ENCODE results near the gene MRAS. TPM values are rescaled to one million over a fixed set of nuclear protein-coding genes. Genes with fewer than 3 reads are reported as not detected.
A peak's percentile ranks its signal among the peaks of the same experiment; 100 is the strongest.

Gene MRAS
- total and polyA plus RNA-seq, 2 experiments from 2014 or later, result 16.5 to 17.9 TPM

GRCh38 chr3:138381950-138382715 is 33.8 kb downstream of the MRAS start:
- peaks cover 3% of the 10 kb centered on the region for H3K4me1 ChIP-seq (ENCODE audit: insufficient read depth)
- no peaks in the 10 kb centered on the region for H3K9me3 ChIP-seq (ENCODE audit: low read depth)
- 93% methylated on average over 3 of the region's 3 CpGs for WGBS (ENCODE audit: low lambda C conversion rate, missing lambda C conversion rate)
- H3K9me2 ChIP-seq (replicated peaks; ENCODE audit: insufficient read depth), result no peaks in the 10 kb centered on the region
- TF ChIP-seq EZH2phosphoT487 (IDR thresholded peaks at IDR 0.05; ENCODE audit: low read depth, severe bottlenecking, unreplicated experiment) (no peak), EZH2 (IDR thresholded peaks at IDR 0.05; ENCODE audit: borderline replicate concordance) (no peak)
- TF ChIP-seq, protein P1, sequence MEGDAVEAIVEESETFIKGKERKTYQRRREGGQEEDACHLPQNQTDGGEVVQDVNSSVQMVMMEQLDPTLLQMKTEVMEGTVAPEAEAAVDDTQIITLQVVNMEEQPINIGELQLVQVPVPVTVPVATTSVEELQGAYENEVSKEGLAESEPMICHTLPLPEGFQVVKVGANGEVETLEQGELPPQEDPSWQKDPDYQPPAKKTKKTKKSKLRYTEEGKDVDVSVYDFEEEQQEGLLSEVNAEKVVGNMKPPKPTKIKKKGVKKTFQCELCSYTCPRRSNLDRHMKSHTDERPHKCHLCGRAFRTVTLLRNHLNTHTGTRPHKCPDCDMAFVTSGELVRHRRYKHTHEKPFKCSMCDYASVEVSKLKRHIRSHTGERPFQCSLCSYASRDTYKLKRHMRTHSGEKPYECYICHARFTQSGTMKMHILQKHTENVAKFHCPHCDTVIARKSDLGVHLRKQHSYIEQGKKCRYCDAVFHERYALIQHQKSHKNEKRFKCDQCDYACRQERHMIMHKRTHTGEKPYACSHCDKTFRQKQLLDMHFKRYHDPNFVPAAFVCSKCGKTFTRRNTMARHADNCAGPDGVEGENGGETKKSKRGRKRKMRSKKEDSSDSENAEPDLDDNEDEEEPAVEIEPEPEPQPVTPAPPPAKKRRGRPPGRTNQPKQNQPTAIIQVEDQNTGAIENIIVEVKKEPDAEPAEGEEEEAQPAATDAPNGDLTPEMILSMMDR (IDR thresholded peaks at IDR 0.05; ENCODE audit: poor library complexity), result no peak
- no peak overlapping the region for H3K4me3 ChIP-seq
- peak overlapping the region; percentile 34 for H3K27ac ChIP-seq
- H3K79me2 ChIP-seq, result no peaks in the 10 kb centered on the region
- no peaks in the 10 kb centered on the region for H3K27me3 ChIP-seq
- DNase-seq (ENCODE audit: low spot score), result peak; percentile 56
- H3K4me2 ChIP-seq, result no peak overlapping the region
- H2AFZ ChIP-seq, result no peak overlapping the region
- H4K20me1 ChIP-seq (ENCODE audit: insufficient read depth, poor library complexity, severe bottlenecking), result no peaks in the 10 kb centered on the region
- no peaks in the 10 kb centered on the region for H3K36me3 ChIP-seq (replicated peaks; ENCODE audit: insufficient read depth, low read depth)

DNA sequence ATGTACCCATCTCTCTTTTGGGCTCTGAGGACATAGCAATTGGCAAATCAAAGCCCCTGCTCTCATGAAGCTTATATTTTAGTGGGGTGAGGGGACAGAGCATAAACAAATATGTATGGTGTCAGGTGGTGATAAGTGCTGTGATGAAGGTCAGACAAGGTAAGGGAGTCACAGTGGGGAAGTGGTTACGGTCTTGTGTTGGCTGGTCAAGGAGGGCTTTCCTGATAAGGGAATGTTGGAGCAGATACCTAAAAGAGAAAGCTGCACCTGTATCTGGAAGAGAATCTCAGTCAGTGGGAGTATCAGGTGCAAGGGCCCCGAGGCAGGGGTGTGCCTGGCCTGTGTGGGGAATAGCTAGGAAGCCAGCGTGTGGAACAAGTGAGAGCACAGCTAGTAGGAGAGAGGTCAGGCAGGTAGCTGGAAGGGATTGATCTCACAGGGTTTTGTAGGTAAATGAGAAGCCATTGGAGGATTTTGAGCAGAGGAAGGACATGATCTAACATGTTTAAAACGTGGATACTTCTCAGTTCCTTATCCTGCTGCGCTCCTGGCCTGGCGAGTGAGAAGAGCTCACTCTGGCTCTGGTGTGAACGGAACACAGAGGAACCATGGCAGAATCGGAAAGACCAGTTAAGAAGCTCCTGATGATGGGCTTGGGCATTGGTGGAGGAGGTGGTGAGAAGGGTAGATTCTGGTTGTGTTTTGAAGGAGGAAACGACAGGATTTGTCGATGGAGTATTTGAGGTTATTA is 35.5 kb downstream of the MRAS start:
- Histone ChIP-seq H4K20me1 (ENCODE audit: insufficient read depth, poor library complexity, severe bottlenecking) (no peaks in the 10 kb centered on the region), H3K27ac (no peak overlapping the region), H3K36me3 (replicated peaks; ENCODE audit: insufficient read depth, low read depth) (no peaks in the 10 kb centered on the region), H3K4me1 (ENCODE audit: insufficient read depth) (peaks cover 3% of the 10 kb centered on the region), H3K4me3 (no peak overlapping the region), H3K9me2 (replicated peaks; ENCODE audit: insufficient read depth) (no peaks in the 10 kb centered on the region), H3K79me2 (no peaks in the 10 kb centered on the region), H3K4me2 (no peak overlapping the region), H2AFZ (no peak overlapping the region), H3K27me3 (no peaks in the 10 kb centered on the region), H3K9me3 (ENCODE audit: low read depth) (no peaks in the 10 kb centered on the region)
- TF ChIP-seq, protein P1 (IDR thresholded peaks at IDR 0.05; ENCODE audit: poor library complexity), result no peak
- no peak for TF ChIP-seq EZH2 (IDR thresholded peaks at IDR 0.05; ENCODE audit: borderline replicate concordance)
- TF ChIP-seq EZH2phosphoT487 (IDR thresholded peaks at IDR 0.05; ENCODE audit: low read depth, severe bottlenecking, unreplicated experiment), result no peak
- 95% methylated on average over 10 of the region's 10 CpGs for WGBS (ENCODE audit: low lambda C conversion rate, missing lambda C conversion rate)
- no peak for DNase-seq (ENCODE audit: low spot score)

DNA sequence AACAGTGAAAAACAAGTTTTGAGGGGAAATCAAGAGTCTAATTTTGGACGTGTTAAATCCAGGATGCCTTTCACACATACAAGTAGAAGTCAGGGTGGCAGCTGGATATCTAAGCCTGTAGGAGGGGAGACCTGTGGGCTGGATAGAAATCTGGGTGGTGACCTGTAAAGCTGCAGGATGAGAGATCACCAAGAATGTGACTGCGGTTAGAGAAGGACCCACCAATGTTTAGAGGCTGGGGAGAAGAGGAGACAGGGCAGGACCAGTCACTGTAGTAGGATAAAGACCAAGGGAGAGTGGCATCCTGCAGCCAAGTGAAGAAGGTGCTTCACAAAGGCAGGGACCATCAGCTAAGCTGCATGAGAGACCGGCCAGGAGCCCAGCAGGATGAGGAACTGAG is 36.2 kb downstream of the MRAS start:
- no peaks in the 10 kb centered on the region for H3K79me2 ChIP-seq
- H3K9me2 ChIP-seq (replicated peaks; ENCODE audit: insufficient read depth), result no peaks in the 10 kb centered on the region
- no peak for DNase-seq (ENCODE audit: low spot score)
- H4K20me1 ChIP-seq (ENCODE audit: insufficient read depth, poor library complexity, severe bottlenecking), result no peaks in the 10 kb centered on the region
- no peaks in the 10 kb centered on the region for H3K9me3 ChIP-seq (ENCODE audit: low read depth)
- TF ChIP-seq EZH2phosphoT487 (IDR thresholded peaks at IDR 0.05; ENCODE audit: low read depth, severe bottlenecking, unreplicated experiment), result no peak
- TF ChIP-seq, protein P1 (IDR thresholded peaks at IDR 0.05; ENCODE audit: poor library complexity), result no peak
- no peak for TF ChIP-seq EZH2 (IDR thresholded peaks at IDR 0.05; ENCODE audit: borderline replicate concordance)
- no peaks in the 10 kb centered on the region for H3K27me3 ChIP-seq
- H3K4me3 ChIP-seq, result no peak overlapping the region
- H3K36me3 ChIP-seq (replicated peaks; ENCODE audit: insufficient read depth, low read depth), result no peaks in the 10 kb centered on the region
- H3K4me2 ChIP-seq, result no peak overlapping the region
- no peak overlapping the region for H3K27ac ChIP-seq
- 95% methylated on average over 3 of the region's 3 CpGs for whole genome bisulfite sequencing (ENCODE audit: low lambda C conversion rate, missing lambda C conversion rate)
- H2AFZ ChIP-seq, result no peak overlapping the region
- peaks cover 3% of the 10 kb centered on the region for H3K4me1 ChIP-seq (ENCODE audit: insufficient read depth)
